Measurements from ENCODE around the gene OSM.

OSM gene

DNA sequence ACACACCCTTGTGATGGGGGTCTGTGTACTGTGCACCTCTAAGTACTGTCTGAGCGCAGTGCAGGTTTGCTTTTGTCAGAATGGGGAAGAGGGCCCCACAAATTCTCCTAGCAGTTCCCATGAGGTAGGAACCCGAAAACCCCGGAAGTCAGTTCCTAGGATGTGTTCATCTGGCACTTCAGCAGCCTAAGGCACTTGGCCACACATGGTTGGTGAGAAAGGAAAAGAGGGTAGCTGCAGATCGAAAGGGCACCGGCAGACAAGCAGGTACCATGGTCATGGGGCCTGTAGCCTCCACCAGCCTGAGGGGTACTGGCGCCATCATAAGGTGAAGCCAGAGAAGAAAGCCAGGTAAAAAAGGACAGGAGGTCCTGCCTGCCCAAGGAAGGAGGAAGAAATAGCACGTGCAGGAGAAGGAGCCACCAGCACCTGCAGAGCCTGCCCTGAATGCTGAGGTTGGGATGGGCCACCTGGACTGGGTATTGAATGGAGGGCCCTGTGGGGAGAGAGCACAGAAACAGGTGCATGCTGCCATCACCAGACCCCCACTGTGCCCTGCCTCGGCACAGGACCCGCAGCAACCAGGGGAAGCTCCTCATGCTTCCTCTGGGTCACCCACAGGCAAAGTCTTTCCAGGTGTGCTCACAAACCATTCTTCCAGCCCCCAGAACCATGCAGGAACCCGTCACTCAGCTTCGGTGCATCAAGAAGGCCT lies 30.8 kb upstream of the OSM start:
- no peak for DNase-seq

GRCh38 chr22:30296833-30297232 lies 30.2 kb upstream of the OSM start:
- DNase-seq = no peak

- DNase-seq = no peak
Measured at GRCh38 chr22:30296324-30296723, 29.7 kb upstream of the OSM start.

- DNase-seq = no peak
Measured at GRCh38 chr22:30295576-30295975, 28.9 kb upstream of the OSM start.

DNA sequence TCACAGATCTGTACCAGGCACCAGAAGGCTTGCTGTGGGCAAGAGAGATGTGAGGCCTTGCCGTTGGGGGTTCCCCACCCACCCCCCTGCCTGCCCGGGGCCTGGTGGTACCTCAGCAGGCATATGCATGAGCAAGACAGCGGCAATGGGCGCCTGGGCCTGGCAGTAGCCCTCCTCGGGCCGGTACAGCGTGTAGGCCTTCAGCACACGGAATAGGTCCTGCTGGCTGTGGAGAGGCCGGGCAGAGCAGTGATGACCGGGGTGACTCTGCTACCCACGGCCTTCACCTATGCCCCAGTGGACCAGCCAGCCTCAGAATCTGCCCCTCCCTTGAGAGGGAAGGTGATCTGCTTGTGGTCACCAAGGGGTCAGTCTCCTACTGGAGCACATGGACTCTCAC lies 28.2 kb upstream of the OSM start:
- DNase-seq = no peak

GRCh38 chr22:30294066-30294465 lies 27.4 kb upstream of the OSM start:
- DNase-seq = no peak

DNA sequence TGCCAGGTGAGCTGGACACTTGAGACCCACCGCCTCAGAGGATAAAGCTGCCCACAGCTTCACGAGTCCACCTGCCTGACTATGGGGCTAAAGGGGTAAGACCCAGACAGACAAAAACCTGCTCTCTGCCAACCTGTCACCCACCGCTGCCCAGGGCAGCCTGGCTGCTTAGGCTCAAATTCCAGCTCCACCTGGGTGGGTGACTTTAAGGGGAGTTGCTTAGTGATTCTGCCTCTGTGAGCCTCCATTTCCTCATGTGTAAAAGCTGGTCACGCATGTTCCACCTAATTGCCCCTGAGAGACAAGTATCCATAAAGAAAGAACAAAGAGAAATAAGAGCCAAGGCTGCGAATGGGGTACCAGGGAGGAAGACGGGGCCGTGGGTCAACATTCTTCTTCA lies 26.4 kb upstream of the OSM start:
- DNase-seq = no peak

DNA sequence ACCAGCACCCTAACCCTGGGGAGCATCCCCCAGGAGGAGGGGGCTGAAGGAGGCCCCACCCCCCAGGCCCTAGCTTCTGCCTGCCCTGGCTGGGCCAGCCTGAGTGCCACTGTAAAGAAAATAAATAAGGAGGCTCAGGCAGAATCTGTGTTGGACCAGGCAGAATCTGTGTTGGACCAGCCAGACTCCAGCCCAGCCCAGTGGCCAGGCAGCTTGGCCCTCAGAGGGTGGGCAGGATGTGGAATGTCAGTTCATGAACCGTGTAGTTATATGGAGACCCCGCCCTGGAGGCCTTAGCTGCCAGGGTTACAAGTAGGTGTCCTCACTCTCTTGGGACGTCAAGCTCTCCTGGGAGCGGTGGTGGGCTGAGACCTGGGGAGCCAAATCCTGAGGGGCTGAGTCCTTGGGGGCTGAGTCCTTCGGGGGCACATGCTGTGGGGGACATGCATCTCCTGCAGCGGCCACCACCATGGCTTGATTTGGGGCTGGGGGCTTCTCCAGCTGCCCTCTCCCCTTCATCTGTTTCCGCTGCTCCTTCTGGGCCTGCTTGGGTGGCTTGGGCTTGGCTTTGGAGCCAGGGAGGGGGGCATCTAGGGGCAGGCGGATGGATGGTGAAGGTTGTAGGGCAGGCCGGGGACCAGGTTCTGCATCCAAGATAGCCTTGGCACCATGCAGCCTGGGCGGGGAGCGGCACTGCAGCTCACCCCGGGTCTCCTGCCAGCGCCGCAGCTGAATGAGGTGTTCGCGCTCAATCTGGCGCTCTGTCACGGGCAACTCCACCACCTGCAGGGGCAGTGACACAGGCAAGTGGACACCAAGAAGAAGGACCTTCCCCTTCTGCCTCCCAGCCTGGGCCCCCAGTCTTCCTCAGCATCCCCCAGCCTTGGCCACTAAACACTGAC lies 25.7 kb upstream of the OSM start:
- DNase-seq = no peak

- no peak for DNase-seq
Measured at GRCh38 chr22:30291058-30291892, 24.6 kb upstream of the OSM start.

DNA sequence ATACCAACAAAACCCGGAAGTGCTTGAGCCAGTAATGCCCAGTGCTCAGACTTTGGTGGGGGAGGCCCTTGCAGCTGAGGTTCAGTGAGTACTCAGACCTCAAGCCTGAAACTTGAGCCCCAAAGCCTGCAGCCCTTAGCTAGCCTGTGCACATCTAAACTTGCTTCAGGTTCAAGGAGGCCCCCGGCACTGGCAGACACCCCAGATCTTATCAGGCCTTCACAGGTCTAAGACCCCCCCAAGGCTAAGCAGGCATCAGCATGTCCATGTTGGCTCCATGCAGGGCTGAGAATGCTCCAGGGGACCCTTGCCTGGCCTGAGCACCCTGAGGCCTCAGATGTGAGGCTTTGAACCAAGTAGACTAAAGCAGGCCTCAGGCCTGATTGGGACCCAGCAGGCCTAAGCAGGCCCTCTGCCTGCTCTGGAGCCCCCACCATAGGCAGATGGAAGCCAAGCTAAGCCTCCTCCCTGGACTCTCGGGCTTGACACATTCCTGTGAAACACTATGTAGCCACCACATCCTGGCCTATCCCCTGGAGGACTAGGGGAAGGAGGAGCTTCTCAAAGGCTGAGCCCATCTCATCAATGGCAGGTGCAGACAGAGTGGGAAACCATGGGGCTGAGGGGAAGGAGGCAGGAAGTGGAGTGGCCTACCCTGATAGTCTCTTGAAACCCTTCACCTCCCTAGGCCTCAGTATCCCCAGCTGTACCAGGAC lies 23.8 kb upstream of the OSM start:
- no peak for DNase-seq

GRCh38 chr22:30289980-30290313 lies 23.3 kb upstream of the OSM start:
- DNase-seq = no peak

- peak; percentile 87 for DNase-seq
Measured at GRCh38 chr22:30289141-30289979, 22.7 kb upstream of the OSM start, which contains the start of gene CASTOR1. Gene CASTOR1 (minus strand): TSS chr22:30289505. CDS start chr22:30289497, 8 bp downstream.

DNA sequence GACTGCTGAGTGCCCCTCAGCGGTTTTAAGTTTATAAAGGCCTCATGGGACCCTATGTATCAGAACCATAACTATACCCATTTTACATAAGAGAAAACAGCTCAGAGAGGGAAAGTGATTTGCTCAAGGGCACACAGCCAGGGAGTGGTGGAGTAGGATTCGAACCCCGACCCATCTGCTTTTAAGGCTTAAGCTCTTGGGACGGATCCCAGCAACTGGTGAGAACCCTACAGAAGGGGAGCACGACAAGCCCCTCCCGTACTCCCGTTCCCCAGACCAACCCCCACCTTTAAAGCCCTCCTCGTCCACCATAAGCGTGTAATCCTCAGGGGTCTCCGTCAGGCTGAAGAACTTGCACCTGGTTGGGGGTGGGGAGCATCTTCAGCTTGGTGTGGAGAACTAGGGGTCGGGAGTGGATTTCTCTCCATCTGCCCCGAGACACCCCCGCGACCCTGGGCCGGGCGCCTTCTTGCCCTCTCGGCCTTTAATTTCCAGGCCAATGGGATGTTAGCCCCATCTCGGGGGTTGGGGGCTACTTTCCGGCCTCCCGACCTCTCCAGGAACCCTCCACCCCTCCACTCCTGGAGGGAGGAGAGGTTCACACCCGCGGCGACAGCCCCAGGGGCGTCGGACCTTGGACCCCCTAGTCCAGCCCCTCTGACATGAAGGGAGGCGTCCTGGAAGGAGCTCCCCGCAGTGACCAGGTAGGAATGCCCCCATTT lies 21.9 kb upstream of the OSM start:
- DNase-seq = no peak

DNA sequence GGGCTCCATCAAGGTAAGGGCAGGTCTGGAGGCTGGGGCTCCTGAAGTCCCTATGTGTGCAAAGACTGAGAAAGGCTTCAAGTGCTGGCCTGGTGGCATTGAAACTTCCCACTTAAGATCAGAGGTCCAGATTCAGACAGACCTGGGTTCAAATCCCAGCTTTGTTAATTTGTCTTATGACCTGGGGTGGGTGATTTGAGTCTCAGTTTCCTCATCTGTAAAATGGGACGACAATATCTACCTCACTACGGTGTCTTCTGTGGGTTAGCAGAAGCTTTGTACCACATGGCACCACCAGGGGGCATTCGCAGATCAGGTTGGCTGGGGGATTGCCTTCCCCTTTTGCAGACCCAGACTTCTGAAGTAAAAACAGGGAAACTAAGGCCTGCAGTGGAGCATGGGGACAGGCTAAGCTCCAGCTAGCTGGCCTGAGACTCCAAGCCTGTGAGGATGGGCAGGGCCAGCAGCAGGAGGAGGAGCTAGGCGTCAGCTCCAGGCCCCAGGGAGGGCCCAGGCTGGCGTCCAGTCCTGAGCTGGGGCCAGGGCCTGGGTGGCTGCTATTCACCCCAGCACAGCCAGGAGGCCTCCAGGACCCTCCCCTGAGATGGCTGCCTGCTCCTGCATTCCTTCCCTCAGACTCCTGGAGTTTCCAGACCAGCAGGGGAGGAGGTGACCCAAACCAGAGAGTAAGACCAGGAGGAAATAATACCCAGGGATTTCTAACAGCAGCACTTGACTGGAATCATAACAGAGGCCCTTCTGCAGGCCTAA lies 21.2 kb upstream of the OSM start:
- DNase-seq = peak; percentile 87

- peak; percentile 81 for DNase-seq
Measured at GRCh38 chr22:30286813-30287647, 20.4 kb upstream of the OSM start.

DNA sequence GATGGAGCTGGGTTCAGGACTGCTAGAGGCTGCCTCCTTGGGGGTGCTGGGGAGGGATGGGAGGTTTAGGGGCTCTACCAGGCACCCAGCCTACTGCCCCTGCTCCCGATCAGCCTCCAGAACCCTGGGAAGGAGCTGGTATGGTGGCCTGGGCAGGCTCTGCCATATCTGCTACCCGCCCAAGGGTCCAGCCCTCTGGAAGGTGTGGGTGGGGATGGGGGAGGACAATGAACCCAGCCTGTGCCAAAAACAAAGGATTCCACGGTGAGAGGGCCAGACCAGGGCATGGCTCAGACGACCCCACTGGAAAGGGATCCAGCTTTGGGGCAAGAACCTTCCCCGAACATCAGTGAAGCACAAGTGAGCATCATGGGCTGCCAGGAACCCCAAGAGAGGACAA lies 19.7 kb upstream of the OSM start:
- no peak for DNase-seq

- DNase-seq = no peak
Measured at GRCh38 chr22:30285846-30286200, 19.2 kb upstream of the OSM start.

DNA sequence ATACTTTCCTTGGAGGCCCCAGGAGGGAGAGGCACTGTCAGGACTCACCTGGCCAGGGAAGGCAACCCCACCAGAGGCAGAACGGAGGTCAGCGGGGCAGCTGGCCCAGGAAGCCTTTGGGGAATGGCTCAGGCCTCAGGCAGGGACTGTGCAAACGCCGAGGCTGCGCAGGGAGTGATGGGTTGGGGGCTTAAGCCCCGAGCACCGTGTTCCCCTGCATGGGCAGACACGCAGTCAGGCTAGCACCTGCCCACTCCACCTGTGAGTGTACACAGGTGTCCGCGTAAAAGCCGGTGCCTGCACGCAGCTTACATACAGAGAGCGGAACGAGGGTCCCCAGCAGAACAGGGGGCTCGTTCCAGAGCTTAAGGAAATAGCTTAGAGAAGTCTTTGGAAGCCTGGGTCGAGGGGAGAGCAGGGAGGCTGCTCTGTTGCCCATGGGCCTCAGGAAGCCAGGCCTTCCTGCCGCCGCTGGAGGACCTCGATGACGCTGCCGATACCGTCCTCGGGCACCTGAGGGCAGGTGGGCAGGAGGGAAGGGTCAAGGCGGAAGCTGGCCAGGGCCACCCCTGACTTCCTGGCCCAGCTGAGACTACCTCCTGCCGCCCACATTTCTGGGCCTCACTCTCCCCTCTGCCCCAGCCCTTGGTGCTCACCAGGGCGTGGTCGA lies 18.7 kb upstream of the OSM start:
- no peak for DNase-seq

DNA sequence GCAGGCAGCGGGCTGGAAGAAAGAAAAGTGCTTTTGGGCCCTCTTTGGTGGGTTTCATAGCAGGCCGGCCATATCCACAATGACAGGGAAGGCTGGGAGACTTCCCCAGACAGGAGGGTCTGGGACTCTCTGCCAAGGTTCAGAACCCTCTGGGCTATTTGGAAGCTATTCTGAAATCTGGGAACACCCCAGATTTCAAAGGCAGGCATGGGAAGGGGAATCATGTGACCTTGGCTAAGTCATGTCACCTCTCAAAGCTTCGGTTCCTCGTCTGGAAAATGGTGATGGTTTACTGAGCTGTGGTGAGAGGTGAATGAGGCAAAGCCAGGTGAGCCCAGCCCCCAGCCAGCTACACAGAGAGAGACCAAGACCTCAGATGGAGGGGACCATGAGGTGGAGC lies 18.0 kb upstream of the OSM start:
- DNase-seq = no peak

All from stimulated activated naive CD4-positive, alpha-beta T cell treated with Interleukin-2 at 50 U/mL for 16 hours (primary cell).